GM12878 (cell line): ENCODE measurements around the gene ELF2. TPM values are rescaled to one million over a fixed set of nuclear protein-coding genes. Genes with fewer than 3 reads are reported as not detected.
"Not testable (repeated sequence)": the region's sequence is repeated elsewhere in the genome, so short reads cannot be mapped to it uniquely, and the experiment has no call there.

Experiments used
- ATAC-seq: fragments of 200-7000 bp; cut with Tn5 transposase; 3 replicates; pipeline ENCODE4 v1.9.1; 2020; ENCODE audit warnings: mild to moderate bottlenecking, moderate library complexity
- BruUV-seq: library from RNA; stranded (reverse); fragments of 400-500 nt; replicated peaks from 2 replicates; lab custom pipeline; 2021; lab: Mats Ljungman, UMichigan
- CTCF ChIA-PET: fragments of 300-600 bp; sonication (Branson Sonifier 250); formaldehyde crosslinking; extraction: SDS; loops from one replicate; lab custom pipeline; 2021; ENCODE audit warnings: inconsistent platforms; lab: Yijun Ruan, JAX
- POLR2A ChIA-PET: fragments of 350-600 bp; formaldehyde crosslinking; extraction: SDS; loops from one replicate; lab custom pipeline; 2021; ENCODE audit warnings: inconsistent platforms; lab: Charles Lee
- RAD21 ChIA-PET: fragments of 300-600 bp; sonication (Branson Sonifier 250); formaldehyde crosslinking; loops from one replicate; lab custom pipeline; 2023; ENCODE audit warnings: antibody characterized with exemption; ENCODE audit not compliant: unreplicated experiment; lab: Charles Lee
- SMC1A ChIA-PET: fragments of 300-600 bp; sonication (Branson Sonifier 250); formaldehyde crosslinking; loops from one replicate; lab custom pipeline; 2023; ENCODE audit not compliant: unreplicated experiment, uncharacterized antibody; lab: Charles Lee
- DNase-seq: peaks from one replicate; pipeline ENCODE4 v3.0.0-alpha.2; 2011; ENCODE audit warnings: low read depth, low spot score
- FAIRE-seq: peaks from 3 replicates; lab custom pipeline; 2011; peaks lifted over from hg19 to GRCh38; lab: Jason Lieb, UNC
- H2AFZ ChIP-seq: 2 replicates; pipeline ENCODE4 v1.6.0; 2011; ENCODE audit warnings: low read depth, low read length, control low read depth; ENCODE audit not compliant: control insufficient read depth
- H3K27ac ChIP-seq: 2 replicates; pipeline ENCODE4 v1.5.1; 2011; ENCODE audit warnings: control low read depth; ENCODE audit not compliant: control insufficient read depth, insufficient read depth
- H3K27me3 ChIP-seq, 2 experiments: replicated peaks in 1 of 2; 2 replicates each; pipeline versions ENCODE4 v1.6.0 to v1.6.1; 2011; ENCODE audit warnings: low read length in 1 of 2; ENCODE audit not compliant: control insufficient read depth in 2 of 2, insufficient read depth in 2 of 2
- H3K36me3 ChIP-seq, 2 experiments: 2 replicates each; pipeline ENCODE4 v1.5.1; 2011; ENCODE audit warnings: low read length in 1 of 2; ENCODE audit not compliant: control insufficient read depth in 2 of 2, insufficient read depth in 2 of 2
- H3K4me1 ChIP-seq: 2 replicates; pipeline ENCODE4 v1.6.1; 2011; ENCODE audit warnings: mild to moderate bottlenecking, low read length, moderate library complexity, mixed read lengths; ENCODE audit not compliant: control insufficient read depth, insufficient read depth
- H3K4me2 ChIP-seq: 2 replicates; pipeline ENCODE4 v1.6.0; 2011; ENCODE audit warnings: control low read depth; ENCODE audit not compliant: control insufficient read depth, insufficient read depth
- H3K4me3 ChIP-seq: fragments of 200-600 bp; sonication (generic); 2 replicates; pipeline ENCODE4 v1.5.1; 2016
- H3K79me2 ChIP-seq: 2 replicates; pipeline ENCODE4 v1.6.0; 2011; ENCODE audit warnings: low read length; ENCODE audit not compliant: control insufficient read depth, insufficient read depth
- H3K9ac ChIP-seq: 2 replicates; pipeline ENCODE4 v1.8.0; 2011; ENCODE audit warnings: low read length, control low read depth, mixed read lengths; ENCODE audit not compliant: control insufficient read depth, insufficient read depth
- H3K9me3 ChIP-seq: replicated peaks from 3 replicates; pipeline ENCODE4 v1.5.1; 2011; ENCODE audit warnings: mild to moderate bottlenecking, low read length; ENCODE audit not compliant: control insufficient read depth, insufficient read depth
- H4K20me1 ChIP-seq: 2 replicates; pipeline ENCODE4 v1.6.0; 2011; ENCODE audit not compliant: control insufficient read depth, insufficient read depth
- CEBPB ChIP-seq, 2 experiments: fragments of 150-350 bp in 1 of 2; IDR thresholded peaks; 2 replicates each; pipeline ENCODE4 v1.6.1; 2012 to 2014; ENCODE audit warnings: low read depth in 2 of 2, low read length in 2 of 2, borderline replicate concordance in 1 of 2, inconsistent platforms in 1 of 2
- EED ChIP-seq: sonication (generic); IDR thresholded peaks from 2 replicates; pipeline ENCODE4 v1.6.1; 2016; ENCODE audit warnings: antibody characterized with exemption, low read depth
- EZH2 ChIP-seq: IDR thresholded peaks from 2 replicates; pipeline ENCODE4 v1.6.1; 2012; ENCODE audit warnings: low read depth, mild to moderate bottlenecking, control low read depth, inconsistent platforms, low read length, borderline replicate concordance; ENCODE audit not compliant: control insufficient read depth
- LARP7 ChIP-seq: fragments of 450-650 bp; IDR thresholded peaks from 2 replicates; pipeline ENCODE4 v1.6.1; 2017; ENCODE audit warnings: mild to moderate bottlenecking
- MTA3 ChIP-seq: IDR thresholded peaks from 2 replicates; pipeline ENCODE4 v1.6.1; 2012; ENCODE audit warnings: low read length, inconsistent platforms, borderline replicate concordance
- NR2C1 ChIP-seq: fragments of 450-650 bp; IDR thresholded peaks from 2 replicates; pipeline ENCODE4 v1.6.1; 2017; ENCODE audit warnings: antibody characterized with exemption, mild to moderate bottlenecking, moderate library complexity
- POLR2A ChIP-seq: IDR thresholded peaks from 2 replicates; pipeline ENCODE4 v1.6.1; 2011; ENCODE audit warnings: low read depth, mild to moderate bottlenecking, low read length
- RFX5 ChIP-seq: IDR thresholded peaks from 2 replicates; pipeline ENCODE4 v1.6.1; 2011; ENCODE audit warnings: low read depth, low read length, improper control_type of control experiment
- SMAD5 ChIP-seq: IDR thresholded peaks from 2 replicates; pipeline ENCODE4 v1.6.1; 2016; ENCODE audit warnings: antibody characterized with exemption, low read depth
- TARDBP ChIP-seq: IDR thresholded peaks from 2 replicates; pipeline ENCODE4 v1.6.1; 2016; ENCODE audit warnings: borderline replicate concordance
- ZBTB4 ChIP-seq: fragments of 450-650 bp; formaldehyde crosslinking; IDR thresholded peaks from 2 replicates; pipeline ENCODE4 v1.4.0; 2022; ENCODE audit warnings: mild to moderate bottlenecking, moderate library complexity
- ZNF24 ChIP-seq: fragments of 450-650 bp; IDR thresholded peaks from 2 replicates; pipeline ENCODE4 v1.6.1; 2017; ENCODE audit warnings: antibody characterized with exemption, mild to moderate bottlenecking
- ZSCAN29 ChIP-seq: fragments of 450-650 bp; IDR thresholded peaks from 2 replicates; pipeline ENCODE4 v1.6.1; 2017; ENCODE audit warnings: mild to moderate bottlenecking, moderate library complexity
- WGBS: methylation state at CpG from one replicate; pipeline ENCODE4 v1.1.6; 2016; ENCODE audit warnings: low lambda C conversion rate; ENCODE audit not compliant: insufficient replicate concordance, insufficient coverage; ENCODE audit errors: missing lambda C conversion rate; 5-methylcytosine and 5-hydroxymethylcytosine counted together
- in situ Hi-C: fragments of 300-500 bp; cut with MboI; formaldehyde crosslinking; loops from 9 replicates; pipeline ENCODE4 v1.14.3; 2018; ENCODE audit warnings: mixed read lengths
- intact Hi-C: fragments of 100-400 bp; cut with micrococcal nuclease; formaldehyde crosslinking; loops from one replicate; pipeline ENCODE4 v1.14.2; 2022; ENCODE audit not compliant: unreplicated experiment
- polyA plus RNA-seq, 11 experiments: library from polyadenylated mRNA; depleted of rRNA in 4 of 11; unstranded in 6 of 11; stranded (reverse) in 5 of 11; fragments of >200 nt; fragmentation: Nextera tagmentation in 4 of 11; fragmentation: Illumina TruSeq in 1 of 11; extraction: Ambion mirVana in 4 of 11; extraction: Trizol in 1 of 11; gene quantifications; 1 replicate in 1 of 11; 2 replicates in 10 of 11; pipeline versions ENCODE4 v1.2.1 to v1.2.3, GENCODE V29; 2011 to 2016; ENCODE audit warnings: inconsistent platforms in 2 of 11, missing spikeins in 2 of 11, low read depth in 1 of 11
- total RNA-seq, 4 experiments: library from RNA; depleted of rRNA in 3 of 4; stranded (reverse); fragments of >200 nt in 3 of 4; fragmentation: Illumina TruSeq in 1 of 4; extraction: Trizol in 1 of 4; gene quantifications; 2 replicates each; pipeline versions ENCODE4 v1.2.1 to v1.2.3, GENCODE V29; 2013 to 2021
- TF ChIP-seq, protein P1 (sequence below), 3 experiments: IDR thresholded peaks in 2 of 3; conservative IDR thresholded peaks in 1 of 3; 2 replicates each; pipeline ENCODE4 v1.5.1; 2011; ENCODE audit warnings: low read depth in 3 of 3, low read length in 3 of 3, mild to moderate bottlenecking in 3 of 3, control low read depth in 2 of 3, moderate library complexity in 2 of 3, inconsistent platforms in 1 of 3, mixed read lengths in 1 of 3; ENCODE audit not compliant: control insufficient read depth in 2 of 3, insufficient read depth in 1 of 3; ENCODE audit errors: extremely low read depth in 1 of 3

Gene ELF2
- total and polyA plus RNA-seq, 10 of the 15 experiments (the other 5 are each of a cell fraction or from before 2014, with no cell fraction given) = 10.5 to 30.1 (median 20.5) TPM

DNA sequence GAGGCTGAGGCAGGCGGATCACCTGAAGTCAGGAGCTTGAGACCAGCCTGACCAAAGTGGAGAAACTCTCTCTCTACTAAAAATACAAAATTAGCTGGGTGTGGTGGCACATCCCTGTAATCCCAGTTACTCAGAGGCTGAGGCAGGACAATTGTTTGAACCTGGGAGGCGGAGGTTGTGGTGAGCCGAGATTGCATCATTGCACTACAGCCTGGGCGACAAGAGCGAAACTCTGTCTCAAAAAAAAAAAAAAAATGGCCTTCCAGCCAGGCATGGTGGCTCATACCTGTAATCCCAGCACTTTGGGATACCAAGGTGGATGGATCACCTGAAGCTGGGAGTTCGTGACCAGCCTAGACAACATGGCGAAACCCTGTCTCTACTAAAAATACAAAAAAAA lies 168.7 kb downstream of the ELF2 start:
- H3K27me3 ChIP-seq, H3K4me3 ChIP-seq, H2AFZ ChIP-seq, DNase-seq, RAD21 ChIA-PET, H3K27ac ChIP-seq, H3K9ac ChIP-seq, ATAC-seq, SMC1A ChIA-PET, H3K4me1 ChIP-seq, FAIRE-seq, in situ Hi-C loops, H3K79me2 ChIP-seq, H3K4me2 ChIP-seq, BruUV-seq, H3K9me3 ChIP-seq, H4K20me1 ChIP-seq, intact Hi-C loops, H3K36me3 ChIP-seq: not testable (repeated sequence)
- ChIA-PET CTCF (interaction anchor here (0.6 kb wide), 1 partner anchor 21 kb away, joined by 4 read pairs; no protein-coding TSS in a partner anchor), POLR2A (interaction anchor here (0.6 kb wide), 1 partner anchor 40 kb away, joined by 4 read pairs; no protein-coding TSS in a partner anchor)
- WGBS = 78% methylated on average over 6 of the region's 7 CpGs

DNA sequence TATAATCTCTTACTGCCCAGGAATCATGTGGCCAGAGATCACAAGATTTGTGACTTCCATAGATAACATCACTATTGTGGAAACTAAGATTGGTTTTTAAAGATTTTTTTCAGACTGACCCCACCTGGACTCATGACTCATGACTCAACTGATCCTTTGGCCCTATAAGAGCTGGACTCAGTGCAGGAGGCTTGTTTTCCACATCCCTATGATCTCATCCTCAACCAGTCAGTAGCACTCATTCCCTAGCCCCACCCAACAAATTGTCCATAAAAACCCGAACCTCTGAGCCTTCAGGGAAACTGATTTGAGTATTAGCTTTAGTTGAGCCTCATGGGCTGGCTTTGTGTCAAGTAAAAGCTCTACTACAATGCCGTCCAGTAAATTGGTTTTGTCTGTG lies 169.4 kb downstream of the ELF2 start:
- no TSS peak for BruUV-seq
- H3K4me3 ChIP-seq = no peak overlapping the region
- ATAC-seq (no peak), DNase-seq (no peak), FAIRE-seq (no peak)
- H4K20me1 ChIP-seq = no peaks in the 10 kb centered on the region
- SMC1A ChIA-PET = no interaction called here
- RAD21 ChIA-PET = no interaction called here
- intact Hi-C loops = no loop called here
- no peak overlapping the region for H3K27ac ChIP-seq
- CTCF ChIA-PET = interaction anchor here (1.1 to 1.4 kb wide), 2 partner anchors 8 to 23 kb away, joined by 4 read pairs; partner anchors contain the start of gene NOCT
- POLR2A ChIA-PET = interaction anchor here (0.8 kb wide), 1 partner anchor 8 kb away, joined by 7 read pairs; no protein-coding TSS in a partner anchor
- H3K36me3 ChIP-seq = no peaks in the 10 kb centered on the region
- in situ Hi-C loops = no loop called here
- no peak overlapping the region for H2AFZ ChIP-seq
- H3K4me2 ChIP-seq = no peak overlapping the region
- H3K9me3 ChIP-seq = no peaks in the 10 kb centered on the region; the same call in 2 of the 3 replicates
- no peak overlapping the region for H3K9ac ChIP-seq
- no peaks in the 10 kb centered on the region for H3K4me1 ChIP-seq
- 59% methylated on average over 2 of the region's 2 CpGs for WGBS
- no peaks in the 10 kb centered on the region for H3K79me2 ChIP-seq
- H3K27me3 ChIP-seq = no peaks in the 10 kb centered on the region
- TF ChIP-seq POLR2A (no peak), TARDBP (no peak), EED (no peak), MTA3 (no peak), SMAD5 (no peak), LARP7 (no peak), ZNF24 (no peak), RFX5 (no peak), ZSCAN29 (no peak), NR2C1 (no peak), EZH2 (no peak), CEBPB (IDR thresholded peaks at IDR 0.05; ENCODE audit: borderline replicate concordance in 1 of 2, low read depth in 2 of 2, low read length in 2 of 2) (no peak), ZBTB4 (CRISPR knock-in tag) (no peak)
- TF ChIP-seq, protein P1, sequence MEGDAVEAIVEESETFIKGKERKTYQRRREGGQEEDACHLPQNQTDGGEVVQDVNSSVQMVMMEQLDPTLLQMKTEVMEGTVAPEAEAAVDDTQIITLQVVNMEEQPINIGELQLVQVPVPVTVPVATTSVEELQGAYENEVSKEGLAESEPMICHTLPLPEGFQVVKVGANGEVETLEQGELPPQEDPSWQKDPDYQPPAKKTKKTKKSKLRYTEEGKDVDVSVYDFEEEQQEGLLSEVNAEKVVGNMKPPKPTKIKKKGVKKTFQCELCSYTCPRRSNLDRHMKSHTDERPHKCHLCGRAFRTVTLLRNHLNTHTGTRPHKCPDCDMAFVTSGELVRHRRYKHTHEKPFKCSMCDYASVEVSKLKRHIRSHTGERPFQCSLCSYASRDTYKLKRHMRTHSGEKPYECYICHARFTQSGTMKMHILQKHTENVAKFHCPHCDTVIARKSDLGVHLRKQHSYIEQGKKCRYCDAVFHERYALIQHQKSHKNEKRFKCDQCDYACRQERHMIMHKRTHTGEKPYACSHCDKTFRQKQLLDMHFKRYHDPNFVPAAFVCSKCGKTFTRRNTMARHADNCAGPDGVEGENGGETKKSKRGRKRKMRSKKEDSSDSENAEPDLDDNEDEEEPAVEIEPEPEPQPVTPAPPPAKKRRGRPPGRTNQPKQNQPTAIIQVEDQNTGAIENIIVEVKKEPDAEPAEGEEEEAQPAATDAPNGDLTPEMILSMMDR (IDR thresholded peaks at IDR 0.05 in 2 of 3, conservative IDR thresholded peaks at IDR 0.05 in 1 of 3; ENCODE audit: control insufficient read depth in 2 of 3, extremely low read depth in 1 of 3, insufficient read depth in 1 of 3, low read depth in 3 of 3, low read length in 3 of 3) = no peak
